ENCODE results near the gene TAB2.
"Not testable (repeated sequence)": the region's sequence is repeated elsewhere in the genome, so short reads cannot be mapped to it uniquely, and the experiment has no call there.

Gene TAB2

DNA sequence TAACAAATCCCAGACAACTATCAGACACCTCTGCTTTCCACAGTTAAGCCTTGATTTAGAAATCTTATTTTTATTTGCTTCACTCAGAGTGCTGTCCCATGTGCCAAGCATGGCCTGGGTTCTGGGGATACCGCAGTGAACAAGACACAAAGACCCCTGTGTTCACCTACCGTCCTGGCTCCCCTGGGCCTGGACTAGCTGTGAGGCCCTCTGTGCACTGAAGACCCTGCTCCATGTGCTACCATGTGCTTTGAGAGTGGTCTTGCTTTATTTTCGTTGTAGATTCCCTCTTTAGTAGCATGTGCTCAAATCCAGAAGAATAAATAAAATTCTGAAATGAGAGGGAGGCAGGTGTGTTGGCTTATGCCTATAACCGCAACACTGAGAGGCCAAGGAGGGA is 105.1 kb downstream of the TAB2 start:
- no peak for DNase-seq

DNA sequence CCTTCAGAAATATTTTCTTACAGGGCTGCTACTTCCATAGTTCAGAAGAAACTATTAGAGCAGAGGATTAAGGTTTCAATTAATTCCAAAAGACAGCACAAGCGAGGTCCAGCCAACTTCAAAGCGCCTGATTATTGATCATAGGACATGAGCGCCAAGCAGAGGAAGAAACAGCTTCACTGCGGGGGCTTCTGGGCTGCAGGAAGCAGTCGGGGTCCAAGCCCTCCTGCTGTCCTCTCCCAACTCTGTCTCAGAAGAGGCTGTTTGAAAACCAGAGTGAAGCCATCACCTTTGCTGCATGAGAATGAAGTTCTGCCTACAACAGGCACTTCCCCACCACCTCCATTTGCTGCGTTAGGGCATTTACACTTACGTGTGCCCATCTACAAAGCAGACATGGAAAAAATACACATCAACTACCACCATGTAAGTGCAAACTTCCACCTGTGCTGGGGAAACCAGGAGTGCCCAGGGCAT is 106.5 kb downstream of the TAB2 start:
- DNase-seq: peak; percentile 50

DNA sequence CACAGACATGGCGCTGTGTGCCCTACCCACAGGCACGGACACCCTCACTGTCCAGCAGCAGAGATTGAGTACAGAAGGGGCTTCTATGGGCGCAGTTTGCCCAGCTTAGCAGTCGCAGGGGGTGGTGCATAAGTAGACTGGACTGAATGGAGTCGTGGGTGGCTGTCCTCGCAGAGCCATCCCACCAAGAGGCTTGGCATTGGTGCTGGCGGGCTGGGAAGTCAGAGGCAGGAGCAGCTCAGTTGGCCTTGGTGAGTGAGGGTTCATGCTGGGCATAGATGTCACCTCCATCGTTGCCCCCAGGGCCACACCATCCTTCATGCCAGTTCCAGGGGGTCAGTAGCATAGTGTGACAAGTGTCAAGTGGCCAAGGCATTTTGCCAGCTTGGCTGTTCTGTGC is 107.7 kb downstream of the TAB2 start:
- no peak for DNase-seq

DNA sequence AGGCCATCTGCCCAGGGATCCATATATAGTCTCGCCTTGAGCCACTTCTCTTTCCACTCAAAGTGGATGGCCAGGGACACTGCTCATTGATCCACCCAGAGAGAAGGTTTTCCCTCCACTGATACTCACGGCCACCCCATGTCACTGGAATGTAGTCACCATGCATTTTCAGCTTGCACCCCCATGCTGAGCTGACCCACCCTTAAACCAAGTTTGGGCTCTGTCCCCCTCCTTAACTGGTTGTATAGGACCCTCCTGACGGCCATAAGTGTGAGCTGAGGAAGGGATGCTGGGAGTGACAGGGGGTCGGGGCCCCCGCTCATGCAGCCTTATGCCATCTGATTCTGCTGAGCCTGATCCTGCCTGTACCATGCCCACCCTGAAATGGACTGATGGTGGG is 108.2 kb downstream of the TAB2 start:
- no peak for DNase-seq

DNA sequence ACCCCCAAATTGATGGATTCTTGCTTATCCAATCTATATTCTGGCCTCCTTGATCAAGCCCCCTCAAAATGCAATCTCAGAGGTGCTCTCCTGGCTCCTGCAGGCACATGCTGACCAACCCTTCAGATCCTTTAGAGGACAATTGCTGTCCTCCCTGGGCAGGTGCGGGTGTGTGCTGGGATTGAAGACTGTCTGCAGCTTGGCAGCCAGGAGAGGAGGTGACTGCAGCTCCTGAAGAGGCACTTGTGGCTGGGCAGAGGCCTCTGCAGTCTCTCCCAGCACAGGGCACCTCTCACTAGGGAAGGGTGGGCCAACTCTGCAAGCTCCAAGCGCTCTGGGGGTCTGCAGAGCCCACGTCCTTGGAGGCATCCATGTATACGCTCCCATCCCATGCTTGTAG is 111.1 kb downstream of the TAB2 start:
- no peak for DNase-seq

DNA sequence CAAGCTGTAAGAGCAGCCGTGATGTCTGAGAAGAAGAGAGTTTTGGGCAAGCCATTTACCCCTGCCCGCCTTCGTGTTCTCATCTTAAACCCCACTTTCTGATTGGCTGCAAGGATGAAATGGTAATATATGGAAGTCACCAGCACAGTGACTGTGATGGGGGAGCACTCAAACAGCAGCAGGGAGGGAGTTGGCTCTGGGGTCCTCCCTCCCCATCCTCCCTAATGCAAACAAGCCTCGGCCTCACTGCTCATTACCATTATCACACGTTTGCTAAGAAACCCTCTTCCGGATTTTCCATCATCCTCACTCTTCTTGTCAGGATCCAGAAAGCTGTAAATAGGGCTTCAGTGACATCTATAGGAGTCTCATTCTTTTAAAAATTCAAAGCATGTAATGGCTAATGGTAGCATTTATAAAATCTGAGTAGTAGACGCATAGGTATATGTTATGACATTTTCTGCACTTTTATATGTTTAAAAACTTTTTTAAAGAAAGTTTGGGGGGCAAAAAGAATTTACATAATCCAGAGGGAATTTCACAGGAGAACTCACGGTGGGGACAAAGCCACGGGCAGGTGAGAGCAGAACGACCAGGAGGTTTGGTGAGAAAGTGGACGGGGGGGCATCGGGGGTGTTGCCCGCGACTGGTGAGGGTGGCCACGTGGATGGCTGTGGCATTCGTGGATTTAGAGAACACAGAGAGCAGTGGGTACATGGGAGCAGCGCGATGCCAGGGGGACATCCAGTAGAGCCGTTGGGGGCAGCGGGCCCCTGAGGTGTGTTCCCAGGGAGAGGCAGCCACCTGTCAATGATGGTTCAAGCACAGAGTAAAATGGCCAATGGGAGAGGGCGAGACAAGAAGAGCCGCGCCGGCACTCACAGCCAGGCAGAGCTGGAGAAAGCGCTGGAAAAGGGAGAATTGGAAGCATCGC is 112.2 kb downstream of the TAB2 start:
- no peak for DNase-seq

DNA sequence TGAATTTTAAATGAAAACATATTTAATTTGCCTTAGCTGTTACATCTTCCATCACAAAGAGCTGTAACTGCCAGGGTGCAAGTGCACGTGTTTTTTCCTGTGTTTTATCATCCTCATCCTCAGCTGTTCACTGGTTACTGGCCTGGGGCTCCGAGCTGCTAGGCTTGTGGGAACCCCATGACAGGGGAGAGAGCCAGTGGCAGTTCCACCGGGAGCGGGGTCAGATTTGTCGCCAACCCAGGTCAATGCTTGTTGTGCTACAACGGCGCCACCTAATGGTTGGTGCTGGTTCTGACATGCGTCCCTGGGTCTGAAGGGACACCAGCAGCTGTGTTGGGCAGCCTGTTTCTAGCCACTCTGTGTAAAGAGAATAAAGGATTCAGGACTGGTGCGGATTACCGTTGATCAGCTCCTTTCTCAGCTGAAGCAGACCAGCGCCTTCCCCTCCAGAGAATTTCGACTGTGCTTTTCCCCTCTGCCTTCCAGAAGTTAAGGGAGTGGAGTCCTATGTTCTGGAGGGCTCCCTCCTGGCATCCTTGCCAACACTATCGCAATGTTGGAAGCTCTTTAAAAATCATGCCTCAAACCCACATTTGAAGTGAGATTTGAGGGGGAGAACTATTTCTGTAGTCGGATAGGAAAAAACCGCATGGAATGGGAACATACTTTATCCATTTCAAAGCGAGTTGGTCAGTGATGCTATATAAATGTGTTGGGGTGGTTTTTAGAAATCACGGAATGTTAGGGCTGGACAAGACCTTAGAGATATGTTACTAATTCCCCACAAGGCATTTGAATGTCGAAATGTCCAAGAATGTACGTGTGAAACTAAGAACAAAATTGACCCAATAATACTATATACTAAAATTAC is 114.6 kb downstream of the TAB2 start:
- peak; percentile 90 for DNase-seq

DNA sequence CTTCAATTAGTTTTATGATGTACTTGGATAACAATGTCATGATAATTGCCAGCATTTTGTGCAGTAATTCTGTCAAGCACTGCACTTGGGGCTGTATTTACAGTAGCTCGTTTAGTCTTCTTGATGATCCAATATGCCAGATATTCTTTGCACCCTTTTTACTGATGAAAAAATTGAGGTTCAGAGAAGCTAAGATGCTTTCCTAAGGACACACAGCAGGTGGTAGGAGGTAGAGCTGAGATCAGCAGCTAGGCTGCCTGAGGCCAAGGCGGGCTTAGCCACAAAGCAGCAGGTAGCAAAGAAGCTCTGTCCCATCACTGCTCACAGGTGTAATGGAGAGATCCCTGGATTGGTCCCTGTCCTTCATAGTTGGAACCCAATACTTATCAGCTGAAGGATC is 115.9 kb downstream of the TAB2 start:
- DNase-seq: no peak

DNA sequence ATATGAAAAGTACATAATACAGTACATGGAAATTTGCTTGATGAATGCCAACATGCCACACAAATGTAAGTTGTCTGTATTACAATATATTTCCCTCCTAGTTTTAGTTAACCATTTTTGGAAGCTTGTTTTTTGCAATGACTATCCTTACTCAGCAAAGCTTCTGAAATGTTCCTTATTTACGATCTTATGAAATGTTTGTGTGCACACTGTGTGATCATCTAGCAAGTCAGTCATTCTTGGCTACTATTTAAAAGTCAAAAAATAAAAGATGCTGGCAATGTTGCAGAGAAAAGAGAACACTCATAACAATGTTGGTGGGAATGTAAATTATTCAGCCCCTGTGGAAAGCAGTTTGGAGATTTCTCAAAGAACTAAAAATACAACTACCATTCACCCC is 116.4 kb downstream of the TAB2 start:
- DNase-seq: no peak

DNA sequence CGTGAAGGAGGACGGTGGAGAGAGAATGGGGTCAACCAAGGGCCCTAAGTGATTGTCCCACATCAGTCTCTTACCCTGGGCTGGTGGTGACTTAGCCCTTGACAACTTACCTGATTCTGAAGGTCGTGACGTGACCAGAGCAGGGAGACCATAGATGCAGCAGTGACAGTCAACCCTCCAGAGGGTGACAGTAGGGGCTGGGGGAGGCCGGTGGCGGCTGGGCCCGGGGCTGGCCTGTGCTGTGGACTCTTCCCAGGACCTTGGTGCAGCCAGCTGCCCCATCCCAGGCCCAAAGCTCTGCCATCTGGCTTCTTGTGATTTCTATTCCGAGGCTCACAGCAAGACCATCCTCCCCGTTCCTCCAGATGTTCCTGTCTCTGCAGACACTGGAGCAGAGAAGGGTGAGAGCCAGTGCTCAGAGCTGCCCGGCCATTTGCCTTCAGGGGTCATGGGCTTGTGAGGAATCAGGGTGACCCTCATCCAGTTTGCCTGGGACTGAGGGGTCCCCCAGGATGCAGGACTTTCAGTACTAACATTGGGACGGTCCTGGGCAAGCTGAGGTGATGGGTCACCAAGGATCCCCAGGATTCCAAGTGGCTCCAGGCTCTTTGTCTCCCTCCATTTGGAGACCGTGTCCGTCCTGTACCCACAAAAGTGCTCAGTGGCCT is 118.5 kb downstream of the TAB2 start:
- no peak for DNase-seq

DNA sequence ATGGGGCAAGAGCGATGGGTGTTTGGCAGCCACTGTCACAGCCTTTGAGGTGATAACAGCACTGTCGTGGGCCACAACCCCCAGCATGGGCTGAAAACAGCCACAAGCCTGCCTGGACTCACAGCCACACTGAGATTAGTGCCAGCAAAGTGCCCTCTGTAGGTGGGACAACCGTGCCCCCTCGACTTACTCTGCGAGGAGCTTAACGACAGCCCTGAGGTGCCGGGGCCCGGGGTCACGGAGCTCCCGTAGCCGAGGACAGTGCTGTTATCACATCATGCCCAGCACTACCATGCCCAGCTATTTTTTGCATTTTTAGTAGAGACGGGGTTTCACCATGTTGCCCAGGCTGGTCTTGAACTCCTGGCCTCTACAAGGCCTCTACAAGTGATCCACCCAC is 119.1 kb downstream of the TAB2 start:
- DNase-seq: no peak

DNA sequence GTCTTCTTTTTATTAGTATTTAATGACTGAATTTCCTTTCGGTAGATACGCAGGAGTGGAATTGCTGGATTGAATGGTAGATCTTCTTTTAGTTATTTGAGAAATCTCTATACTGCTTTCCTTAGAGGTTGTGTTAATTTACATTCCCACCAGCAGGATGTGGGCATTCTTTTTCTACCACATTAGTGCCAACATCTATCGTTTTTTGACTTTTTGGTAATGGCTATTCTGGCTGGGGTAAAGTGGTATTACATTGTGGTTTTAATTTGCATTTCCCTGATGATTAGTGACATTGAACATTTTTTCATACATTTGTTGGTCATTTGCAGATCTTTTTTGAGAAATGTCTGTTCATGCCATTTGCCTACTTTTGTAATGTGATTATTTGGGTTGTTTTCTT is 119.7 kb downstream of the TAB2 start:
- no peak for DNase-seq

DNA sequence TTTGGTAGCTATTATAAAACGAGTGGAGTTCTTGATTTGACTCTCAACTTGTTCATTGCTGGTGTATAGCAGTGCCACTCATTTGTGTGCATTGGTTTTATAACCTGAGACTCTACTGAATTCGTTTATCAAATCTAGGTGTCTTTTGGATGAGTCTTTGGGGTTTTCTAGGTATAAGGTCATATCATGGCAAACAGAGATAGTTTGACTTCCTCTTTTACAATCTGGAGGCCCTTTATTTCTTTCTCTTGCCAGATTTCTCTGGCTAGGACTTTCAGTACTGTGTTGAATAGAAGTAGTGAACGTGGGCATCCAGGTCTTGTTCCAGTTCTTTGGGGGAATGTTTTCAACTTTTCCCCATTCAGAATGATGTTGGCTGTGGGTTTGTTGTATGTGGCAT is 121.3 kb downstream of the TAB2 start:
- DNase-seq: no peak

DNA sequence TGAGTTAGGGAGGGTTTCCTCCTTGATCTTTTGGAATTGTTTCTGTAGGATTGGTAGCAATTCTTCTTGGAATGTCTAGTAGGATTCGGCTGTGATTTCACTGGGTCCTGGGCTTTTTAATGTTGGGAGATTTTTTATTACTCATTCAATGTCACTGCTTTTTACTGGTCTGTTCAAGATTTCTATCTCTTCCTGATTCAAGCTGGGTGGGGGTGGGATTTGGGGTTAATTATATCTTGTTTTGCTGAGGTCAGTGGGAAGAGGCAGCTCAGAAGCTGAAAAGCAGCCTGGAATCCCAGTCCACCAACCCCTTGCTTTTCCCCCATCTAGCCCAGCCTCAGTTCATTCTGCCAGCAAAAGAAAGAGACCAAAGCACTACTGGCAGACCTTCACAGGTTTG is 122.1 kb downstream of the TAB2 start:
- DNase-seq: no peak

DNA sequence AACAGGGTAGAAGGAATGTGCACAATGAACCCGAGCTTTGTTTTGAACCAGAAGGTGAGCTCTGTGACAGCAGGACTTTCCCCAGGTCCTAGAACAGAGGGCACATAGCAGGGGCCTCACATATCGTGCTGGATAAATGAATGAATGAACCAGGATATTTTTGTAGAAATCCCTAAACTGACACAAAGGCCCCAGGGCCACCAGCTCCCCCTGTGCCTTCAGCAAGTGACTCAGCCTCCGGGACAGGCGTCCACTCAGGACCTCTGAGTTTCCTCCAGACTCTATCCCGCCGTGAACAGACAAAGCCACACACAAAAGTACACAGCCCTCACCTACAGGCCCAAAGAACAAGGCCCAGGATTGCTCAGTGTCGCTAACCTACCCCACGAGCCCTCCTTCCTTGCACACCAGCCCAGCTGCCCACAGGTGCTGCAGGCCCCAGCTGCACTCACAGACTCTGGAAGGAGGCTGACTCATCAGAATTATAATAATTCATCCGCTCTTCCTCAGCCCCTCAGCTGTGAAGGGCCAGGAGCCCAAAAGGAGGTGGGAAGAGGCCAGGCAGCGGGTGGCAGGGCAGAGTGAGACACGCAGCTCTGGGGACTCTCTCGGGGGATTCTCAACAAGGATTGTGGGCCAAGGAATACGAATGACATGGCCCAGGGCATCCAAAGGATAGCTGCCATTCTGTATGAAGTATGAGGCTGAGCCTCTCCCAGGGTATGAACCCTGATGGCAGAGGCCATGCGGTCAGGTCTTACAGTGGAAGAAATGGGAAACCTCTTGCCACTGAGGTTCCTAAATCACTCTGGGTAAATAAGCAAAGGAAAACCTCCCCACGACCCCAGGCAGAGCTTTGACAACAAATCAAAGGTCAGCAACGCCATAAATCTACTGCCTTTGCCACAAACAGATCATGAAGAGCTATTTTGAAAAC is 123.5 kb downstream of the TAB2 start:
- no peak for DNase-seq

DNA sequence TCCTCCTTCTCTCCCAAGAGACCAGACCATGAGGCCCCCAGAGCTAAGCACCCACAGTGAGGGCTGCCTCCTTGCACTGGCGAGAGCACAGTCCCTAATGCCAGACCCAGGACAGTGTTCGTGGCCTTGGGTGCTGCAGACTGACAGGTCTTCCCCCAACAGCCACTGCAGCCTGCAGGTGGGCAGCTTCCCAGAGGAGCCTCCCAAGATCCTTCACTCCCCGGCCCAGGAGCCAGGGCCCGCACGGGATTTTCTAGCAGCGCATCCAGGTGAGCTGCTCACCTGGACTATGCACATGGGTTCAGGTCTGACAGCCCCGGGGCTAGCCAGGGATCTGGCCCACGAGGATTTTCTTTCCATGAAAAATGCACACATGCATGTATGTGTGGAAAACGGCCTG is 124.2 kb downstream of the TAB2 start:
- DNase-seq: no peak

DNA sequence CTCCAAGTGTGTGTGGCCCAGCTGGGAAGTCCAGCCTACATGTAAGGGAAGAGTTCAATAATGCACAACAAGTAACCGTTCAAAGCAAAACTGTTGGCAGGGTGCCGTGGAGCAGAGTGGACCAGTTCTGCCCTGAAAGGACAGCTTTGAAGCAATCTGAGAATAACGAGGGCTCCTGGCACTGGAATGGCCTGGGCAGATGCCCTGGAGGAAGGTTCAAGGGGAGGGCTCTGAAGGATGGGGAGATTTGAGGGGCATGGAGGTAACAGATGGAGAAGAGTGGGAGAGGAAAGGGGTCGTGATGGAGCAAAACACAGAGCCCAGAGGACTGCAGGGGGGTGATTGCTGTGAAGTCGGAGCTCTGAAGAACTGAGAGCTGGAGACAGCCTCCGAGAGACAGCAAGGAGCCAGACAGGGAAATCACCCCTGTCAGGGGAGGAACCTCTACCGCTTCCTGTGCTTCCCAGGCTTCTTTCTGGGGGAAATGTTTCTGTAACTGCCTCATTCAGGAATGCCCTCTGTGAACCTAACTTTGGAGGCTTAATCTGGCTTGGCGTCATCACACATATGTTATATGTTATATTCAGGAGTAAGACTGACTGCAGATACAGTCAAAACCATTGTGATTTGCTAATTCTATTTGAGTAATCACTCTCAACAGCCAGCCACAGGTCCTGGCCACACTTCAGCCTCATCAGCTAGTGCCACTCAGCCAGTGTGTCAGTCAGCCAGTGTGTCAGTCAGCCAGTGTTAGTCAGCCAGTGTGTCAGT is 126.1 kb downstream of the TAB2 start:
- no peak for DNase-seq

DNA sequence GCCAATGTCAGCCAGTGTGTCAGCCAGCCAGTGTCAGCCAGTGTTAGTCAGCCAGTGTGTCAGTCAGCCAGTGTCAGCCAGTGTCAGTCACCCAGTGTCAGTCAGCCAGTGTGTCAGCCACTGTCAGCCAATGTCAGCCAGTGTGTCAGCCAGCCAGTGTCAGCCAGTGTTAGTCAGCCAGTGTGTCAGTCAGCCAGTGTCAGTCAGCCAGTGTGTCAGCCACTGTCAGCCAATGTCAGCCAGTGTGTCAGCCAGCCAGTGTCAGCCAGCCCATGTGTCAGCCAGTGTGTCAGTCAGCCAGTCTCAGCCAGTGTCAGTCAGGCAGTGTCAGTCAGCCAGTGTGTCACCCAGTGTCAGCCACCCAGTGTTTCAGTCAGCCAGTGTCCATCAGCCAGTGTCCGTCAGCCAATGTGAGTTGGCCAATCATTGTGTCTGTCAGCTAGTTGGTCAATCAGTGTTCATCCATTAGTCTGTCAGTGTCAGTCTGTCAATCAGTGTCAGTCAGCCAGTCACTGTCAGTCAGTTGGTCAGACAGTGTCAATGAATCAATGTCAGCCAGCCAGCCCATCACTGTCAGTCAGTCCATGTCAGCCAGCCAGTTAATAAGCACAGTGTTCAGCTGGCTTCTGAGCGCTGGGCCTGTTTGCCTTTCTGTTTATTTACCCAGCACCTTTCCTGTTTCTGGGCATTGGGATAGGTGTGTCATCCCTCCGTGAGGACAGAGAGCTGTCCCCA is 127.0 kb downstream of the TAB2 start:
- not testable (repeated sequence) for DNase-seq

DNA sequence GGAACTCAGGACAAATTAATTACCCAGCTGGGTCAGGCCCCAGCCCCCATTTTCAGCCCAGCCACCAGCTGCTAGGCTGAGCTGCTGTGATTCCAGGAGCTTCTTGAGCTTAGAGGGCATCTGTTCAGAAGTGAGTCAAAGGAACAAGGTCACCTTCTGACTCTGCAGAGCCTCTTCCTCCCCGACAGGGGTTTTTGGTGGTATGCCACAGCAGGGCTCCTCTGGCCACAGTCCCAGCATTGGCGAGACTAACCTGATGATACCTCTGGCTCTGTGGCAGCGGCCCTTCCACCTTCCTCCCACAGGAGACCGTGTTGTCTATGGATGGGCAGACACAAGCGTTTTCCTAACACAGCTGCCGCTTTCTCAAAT is 127.6 kb downstream of the TAB2 start:
- no peak for DNase-seq

DNA sequence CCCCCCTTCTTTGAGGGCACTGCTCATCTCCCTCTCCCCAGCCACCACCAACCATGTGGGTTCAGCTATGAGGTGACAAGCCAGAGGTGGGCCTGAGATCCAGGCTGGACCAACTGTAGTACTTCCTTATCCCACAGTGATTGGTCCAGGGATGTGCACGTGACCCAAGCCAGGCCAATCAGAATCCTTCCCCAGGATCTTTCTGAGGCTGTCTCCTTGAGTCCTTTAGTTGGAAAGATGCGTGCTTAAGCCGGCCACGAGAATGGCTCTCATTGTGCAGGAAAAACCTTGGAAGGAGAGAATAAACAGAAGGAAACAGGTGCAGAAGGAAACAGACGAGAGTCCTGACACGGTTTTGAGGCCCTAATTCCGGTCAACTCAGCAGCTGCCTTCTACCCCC is 128.1 kb downstream of the TAB2 start:
- DNase-seq: no peak

All from retina (tissue), 1 donor.